Fibroblast of gingiva (primary cell): ENCODE data around the gene LRP3.

Experiments used
- DNase-seq: peaks from one replicate; pipeline ENCODE4 v3.0.0-alpha.2; 2011; ENCODE audit warnings: low read depth

The LRP3 gene

GRCh38 chr19:33254245-33254824 is 60.2 kb downstream of the LRP3 start:
- DNase-seq, result no peak

GRCh38 chr19:33255781-33256180 is 61.7 kb downstream of the LRP3 start:
- no peak for DNase-seq

GRCh38 chr19:33256261-33256660 is 62.1 kb downstream of the LRP3 start:
- DNase-seq, result no peak

GRCh38 chr19:33257828-33258227 is 63.7 kb downstream of the LRP3 start:
- no peak for DNase-seq
